ENCODE measurements around the gene MN1.
"Not testable (repeated sequence)": the region's sequence is repeated elsewhere in the genome, so short reads cannot be mapped to it uniquely, and the experiment has no call there.

MN1 gene

GRCh38 chr22:27756212-27756660 is 45.3 kb downstream of the MN1 start:
- no peak for DNase-seq

DNA sequence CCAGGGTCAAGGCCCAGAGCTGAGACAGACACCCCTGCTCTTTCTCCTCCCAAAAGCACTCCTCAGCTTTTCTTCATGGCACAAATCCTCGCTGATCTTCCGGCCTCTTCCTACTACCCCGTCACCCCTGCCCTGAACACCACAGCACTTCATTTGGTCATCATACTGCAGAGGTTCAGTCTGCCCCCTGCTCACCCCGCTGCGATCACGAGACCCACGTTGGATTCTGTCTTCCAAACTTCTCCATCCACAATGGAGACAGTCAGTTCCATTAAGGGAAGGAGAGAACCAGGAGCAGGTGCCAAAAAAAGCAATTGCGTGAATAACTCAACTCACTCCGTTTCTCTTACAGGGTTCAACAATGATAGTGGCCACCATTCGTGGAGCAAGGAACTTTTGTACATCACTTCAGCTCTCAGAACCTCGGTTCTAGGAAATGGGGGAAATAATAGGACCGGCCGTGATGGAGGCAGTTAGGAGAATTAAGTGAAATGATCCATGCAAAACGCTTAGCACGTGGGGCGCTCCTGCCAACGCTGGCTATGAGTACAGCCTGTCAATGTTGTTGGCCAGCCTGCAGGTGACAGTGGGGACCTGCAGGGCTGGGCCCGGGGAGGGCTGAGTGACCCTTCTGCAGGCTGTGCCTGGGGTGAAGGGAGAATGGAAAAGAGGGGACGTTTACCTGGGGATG is 45.9 kb downstream of the MN1 start:
- no peak for DNase-seq

GRCh38 chr22:27754888-27755480 is 46.6 kb downstream of the MN1 start:
- DNase-seq = no peak

DNA sequence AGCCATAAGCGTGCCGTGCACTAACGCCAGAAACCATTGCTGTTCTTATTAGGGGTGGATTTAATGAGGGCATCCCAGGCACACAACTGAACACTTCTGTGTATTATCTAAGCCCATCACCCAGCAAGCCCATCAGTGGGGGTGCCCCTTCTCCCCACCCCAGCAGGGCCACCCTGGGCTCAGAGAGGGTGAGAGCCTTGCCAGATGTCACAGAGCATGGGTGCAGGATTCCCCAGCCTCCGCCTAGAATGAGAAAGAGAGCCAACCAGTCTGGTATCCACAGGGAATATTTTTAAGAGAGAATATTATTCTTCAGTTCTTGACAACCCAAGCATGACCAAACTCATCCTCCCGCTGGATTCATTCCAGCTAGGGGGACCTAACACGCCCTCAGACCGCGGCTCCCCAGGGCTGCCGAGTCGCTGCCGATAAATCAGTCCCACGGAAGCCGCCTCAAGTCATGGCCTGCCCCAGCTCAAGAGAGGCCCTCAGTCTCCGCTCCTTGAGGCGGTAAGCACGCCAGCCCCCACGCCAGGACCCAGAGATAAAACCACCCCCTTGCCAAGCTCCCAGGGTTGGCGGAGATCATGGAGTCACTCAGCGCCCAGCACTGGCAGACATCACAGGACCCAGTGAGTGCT is 47.2 kb downstream of the MN1 start:
- no peak for DNase-seq

- no peak for DNase-seq
These were observed 48.8 kb downstream of the MN1 start for GRCh38 chr22:27752771-27753170.

GRCh38 chr22:27752141-27752540 is 49.4 kb downstream of the MN1 start:
- DNase-seq = no peak

DNA sequence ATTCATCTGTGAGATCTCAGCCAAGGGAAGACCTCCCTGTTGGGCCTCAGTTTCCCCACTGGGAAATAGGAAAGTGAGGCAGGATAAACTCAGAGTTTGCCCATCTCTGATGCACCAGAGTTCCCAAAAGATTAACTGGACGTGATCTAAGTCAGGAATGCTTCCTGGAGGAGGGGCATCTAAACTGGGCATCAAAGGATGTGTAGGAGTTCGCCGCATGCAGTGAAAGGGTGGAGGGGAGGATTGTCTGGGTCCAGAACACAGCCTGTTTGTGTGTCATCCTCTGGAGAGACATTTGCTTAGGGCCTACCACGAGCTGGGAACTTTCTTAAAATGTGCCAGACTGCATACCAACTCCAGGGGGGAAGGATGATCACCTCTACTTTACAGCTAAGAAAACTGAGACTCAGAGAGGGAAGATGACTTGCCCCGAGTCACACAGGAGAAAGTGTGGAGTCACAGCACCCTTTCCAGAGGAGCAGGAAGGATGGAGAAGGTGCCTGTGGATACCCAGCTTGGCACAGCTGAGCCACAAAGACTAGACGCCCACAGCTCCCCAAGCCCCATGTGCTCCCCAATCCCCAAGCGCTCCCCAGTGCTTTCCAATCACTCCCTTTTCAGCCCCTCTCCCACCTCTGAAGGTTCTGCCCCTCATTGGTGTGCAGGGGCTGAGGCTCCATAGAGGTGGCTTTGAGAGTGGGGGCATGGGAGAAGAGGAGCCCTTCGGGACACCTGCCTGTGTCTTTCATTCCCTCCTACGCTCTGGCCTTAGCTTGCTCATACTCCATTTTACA is 50.1 kb downstream of the MN1 start:
- no peak for DNase-seq

GRCh38 chr22:27750584-27751265 is 50.8 kb downstream of the MN1 start:
- no peak for DNase-seq

DNA sequence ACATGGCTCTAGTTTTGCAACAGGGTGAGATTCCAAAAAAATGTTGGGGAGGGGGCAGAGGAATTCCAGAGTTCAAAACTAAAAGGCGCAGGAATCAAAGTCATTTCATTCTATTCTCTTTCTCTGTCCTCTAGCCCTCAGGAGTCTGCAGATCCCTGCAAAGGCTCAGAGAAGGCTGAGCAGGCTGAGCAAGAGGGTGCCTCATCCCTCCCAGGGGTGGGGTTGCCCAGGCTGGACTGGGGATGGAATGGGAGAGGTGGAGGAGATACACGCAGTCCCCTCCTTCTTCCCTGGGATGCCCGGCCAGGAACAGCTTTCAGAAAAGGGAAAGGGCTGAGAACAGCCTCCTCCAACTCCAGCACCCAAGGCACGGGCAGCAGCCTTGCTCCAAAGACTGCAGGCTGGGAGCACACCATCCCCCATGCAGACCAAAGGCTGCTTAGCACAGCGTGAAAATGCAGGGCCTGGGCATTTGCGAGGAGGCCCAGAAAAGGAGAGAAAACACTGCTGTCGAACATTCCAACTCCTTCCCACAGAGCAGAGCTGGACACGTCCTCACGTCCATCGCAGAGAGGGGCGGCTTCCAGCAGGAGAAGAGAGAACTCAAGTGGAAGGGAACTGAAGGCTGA is 51.8 kb downstream of the MN1 start:
- DNase-seq = no peak

- no peak for DNase-seq
These were observed 52.8 kb downstream of the MN1 start for GRCh38 chr22:27748751-27749191.

- no peak for DNase-seq
These were observed 53.2 kb downstream of the MN1 start for GRCh38 chr22:27748349-27748748.

DNA sequence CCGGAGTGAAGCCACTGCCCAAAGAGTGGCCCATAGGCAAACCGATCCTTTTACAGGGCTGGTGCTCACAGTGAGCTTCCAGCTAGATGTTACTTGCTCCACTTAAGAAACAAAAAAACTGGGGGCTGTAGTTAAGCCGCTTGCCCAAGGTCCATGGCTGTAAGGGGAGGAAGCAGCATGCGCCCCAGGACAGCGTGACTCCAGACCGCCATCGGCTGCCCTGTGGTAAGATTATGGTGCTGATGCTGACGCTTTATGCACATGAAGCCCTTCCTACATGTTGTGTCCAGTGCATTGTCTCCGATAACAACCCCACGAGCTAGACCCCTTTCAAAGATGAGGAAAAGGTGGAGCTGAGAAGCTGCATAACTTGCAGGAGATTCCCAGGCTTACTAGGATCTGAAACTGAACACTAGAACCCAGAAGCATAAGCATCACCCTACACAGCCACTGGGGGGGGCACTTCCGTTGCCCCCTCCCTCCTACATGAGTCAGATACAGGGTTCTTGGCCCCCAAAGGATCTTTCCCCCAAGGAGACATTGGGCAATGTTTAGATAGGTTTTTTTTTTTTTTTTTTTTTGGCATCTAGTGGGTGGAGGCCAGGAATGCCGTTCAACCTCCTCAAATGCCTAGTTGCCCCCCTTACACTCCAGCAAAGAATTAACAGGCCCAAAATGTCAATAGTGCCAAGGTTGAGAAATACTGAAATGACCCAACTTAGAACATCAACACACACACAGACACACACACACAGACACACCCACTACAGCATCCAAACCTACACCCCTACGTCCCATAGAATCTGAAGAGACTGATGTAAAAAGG is 53.9 kb downstream of the MN1 start:
- DNase-seq = no peak

- no peak for DNase-seq
These were observed 54.6 kb downstream of the MN1 start for GRCh38 chr22:27746918-27747317.

GRCh38 chr22:27745809-27746208 is 55.7 kb downstream of the MN1 start:
- no peak for DNase-seq

DNA sequence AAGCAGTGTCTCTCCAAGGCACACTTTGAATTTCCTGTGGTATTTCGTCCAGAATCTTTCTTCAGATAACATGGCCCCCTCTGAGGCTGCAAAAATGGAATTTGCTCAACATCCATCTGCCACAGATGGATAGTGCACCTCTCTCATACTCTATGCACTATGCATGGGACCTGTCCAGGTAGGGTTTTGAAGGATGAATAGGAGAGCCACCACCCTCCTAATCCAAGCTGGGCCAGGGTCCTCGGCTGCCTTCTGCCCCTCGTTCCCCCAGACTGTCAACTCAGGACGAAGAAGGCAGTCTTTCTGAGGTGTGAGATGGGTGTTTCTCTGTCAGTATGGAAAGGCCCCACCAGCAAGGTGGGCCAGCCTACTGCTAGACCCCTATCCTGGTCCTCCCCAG is 56.4 kb downstream of the MN1 start:
- DNase-seq = no peak

GRCh38 chr22:27744078-27744477 is 57.5 kb downstream of the MN1 start:
- DNase-seq = not testable (repeated sequence)

DNA sequence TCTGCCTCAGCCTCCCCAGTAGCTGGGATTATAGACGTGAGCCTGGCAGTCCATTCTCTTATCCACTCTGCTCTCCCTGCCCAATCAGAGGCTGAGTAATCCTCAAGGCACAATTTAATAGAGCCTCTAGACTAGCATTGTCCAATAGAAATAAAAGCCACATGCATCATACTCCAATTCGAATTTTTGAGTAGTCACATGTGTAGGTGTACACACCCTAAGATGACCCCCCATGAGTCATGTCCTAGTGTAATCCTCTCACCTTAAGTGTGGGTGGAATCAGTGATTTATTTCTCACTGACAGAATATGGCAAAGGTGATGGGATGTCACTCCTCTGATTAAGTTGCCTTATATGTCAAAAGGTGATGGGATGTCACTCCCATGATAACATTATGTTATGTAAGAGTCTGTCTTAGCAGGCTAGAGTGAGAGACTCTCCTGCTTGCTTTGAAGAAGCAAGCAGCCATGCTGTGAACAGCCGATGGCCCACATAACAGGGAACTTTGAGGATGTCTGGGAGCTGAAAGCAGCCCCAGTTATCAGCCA is 61.3 kb downstream of the MN1 start:
- no peak for DNase-seq

DNA sequence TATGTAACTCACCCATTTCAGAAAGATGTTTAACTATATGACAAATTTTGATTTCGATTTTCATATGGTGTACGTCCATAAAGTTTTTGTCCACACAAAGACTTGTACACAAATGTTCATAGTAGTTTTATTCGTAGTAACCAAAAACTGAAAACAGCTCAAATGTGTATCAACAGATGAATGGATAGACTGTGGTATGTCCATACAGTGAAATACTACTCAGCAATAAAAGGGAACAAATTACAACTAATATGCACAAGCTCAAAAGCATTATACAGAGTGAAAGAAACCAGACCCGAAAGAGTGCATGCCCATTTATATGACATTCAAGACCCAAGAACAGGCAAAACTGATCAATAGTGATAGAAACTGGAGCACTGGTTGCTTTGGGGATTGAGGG is 64.0 kb downstream of the MN1 start:
- DNase-seq = no peak

- DNase-seq = no peak
These were observed 67.5 kb downstream of the MN1 start for GRCh38 chr22:27734066-27734465.

- no peak for DNase-seq
These were observed 68.7 kb downstream of the MN1 start for GRCh38 chr22:27732841-27733240.

DNA sequence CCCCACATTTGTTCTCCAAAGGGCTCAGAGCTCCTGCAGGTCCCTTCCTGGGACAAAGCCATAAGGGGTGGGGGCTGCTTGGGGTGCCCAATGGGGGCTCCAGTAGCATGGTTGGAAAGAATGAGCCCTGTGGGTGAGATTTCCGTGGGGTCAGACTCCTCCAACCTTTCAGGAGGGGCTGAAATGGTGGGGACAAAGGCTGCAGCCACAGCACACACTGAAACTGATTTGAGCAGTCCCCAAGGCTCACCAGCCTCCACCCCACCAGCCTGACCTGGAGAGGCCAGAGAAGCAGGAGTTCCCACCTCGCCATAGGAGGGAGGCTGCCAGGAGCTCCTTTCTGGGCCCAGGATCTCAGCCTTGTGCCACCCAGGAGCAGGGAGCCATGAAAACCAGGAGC is 69.2 kb downstream of the MN1 start:
- no peak for DNase-seq

All from CD4-positive, alpha-beta T cell treated with Interleukin-17A for 4 hours (primary cell).